ENCODE measurements around the gene XYLT1.

The XYLT1 gene

DNA sequence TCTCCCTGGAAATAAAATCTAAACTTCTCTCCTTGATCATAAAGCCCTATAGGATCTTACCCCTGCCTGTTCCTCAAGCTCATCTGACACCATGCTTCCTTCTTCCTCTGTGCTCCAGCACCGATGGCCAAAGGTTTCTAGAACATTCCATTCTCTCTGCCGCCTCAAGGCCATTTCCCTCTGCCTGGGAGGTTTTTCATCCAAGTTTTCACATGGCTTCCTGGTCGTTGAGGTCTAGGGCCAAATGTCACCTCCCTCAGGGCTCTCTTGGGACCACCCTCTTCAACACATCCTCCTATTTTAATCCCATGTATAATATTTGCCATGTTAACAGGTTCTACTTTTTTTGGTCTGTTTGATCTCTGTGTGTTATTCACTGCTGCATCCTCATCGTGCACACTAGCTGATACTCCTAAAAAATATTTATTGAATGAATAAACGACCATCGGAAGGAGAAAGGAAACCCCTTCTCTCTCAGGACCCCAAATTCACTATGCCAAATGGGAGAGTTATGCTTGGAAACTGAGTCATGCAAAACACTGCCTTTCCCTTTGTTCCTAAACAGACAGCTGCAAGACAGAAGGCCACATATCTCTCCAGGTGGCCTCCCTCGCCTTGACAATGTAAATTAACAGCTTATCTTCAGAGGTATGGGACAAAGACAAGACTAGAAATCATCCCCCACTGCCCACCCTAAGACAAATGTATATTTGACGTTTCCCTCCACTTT, 78.5 kb downstream of the XYLT1 start:
- DNase-seq (ENCODE audit: low read depth), result no peak
- TF ChIP-seq, protein P1, sequence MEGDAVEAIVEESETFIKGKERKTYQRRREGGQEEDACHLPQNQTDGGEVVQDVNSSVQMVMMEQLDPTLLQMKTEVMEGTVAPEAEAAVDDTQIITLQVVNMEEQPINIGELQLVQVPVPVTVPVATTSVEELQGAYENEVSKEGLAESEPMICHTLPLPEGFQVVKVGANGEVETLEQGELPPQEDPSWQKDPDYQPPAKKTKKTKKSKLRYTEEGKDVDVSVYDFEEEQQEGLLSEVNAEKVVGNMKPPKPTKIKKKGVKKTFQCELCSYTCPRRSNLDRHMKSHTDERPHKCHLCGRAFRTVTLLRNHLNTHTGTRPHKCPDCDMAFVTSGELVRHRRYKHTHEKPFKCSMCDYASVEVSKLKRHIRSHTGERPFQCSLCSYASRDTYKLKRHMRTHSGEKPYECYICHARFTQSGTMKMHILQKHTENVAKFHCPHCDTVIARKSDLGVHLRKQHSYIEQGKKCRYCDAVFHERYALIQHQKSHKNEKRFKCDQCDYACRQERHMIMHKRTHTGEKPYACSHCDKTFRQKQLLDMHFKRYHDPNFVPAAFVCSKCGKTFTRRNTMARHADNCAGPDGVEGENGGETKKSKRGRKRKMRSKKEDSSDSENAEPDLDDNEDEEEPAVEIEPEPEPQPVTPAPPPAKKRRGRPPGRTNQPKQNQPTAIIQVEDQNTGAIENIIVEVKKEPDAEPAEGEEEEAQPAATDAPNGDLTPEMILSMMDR (IDR thresholded peaks at IDR 0.05; ENCODE audit: insufficient read depth, low read depth, low read length, missing control alignments), result no peak

DNA sequence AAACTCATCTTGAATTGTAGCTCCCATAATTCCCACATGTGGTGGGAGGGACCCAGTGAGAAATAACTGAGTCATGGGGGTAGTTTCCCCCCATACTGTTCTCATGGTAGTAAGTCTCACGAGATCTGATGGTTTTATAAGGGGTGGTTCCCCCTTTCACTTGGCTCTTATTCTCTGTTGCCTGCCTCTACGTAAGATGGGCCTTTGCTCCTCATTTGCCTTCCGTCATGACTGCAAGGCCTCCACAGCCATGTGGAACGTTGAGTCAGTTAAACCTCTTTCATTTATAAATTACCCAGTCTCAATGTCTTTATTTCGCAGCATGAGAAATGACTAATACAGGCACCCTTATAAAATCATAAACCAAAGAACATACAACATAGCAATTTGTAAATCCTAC, 79.0 kb downstream of the XYLT1 start:
- H3K4me3 ChIP-seq (ENCODE audit: low read depth, low read length), result no peak overlapping the region
- TF ChIP-seq, protein P1 (IDR thresholded peaks at IDR 0.05; ENCODE audit: insufficient read depth, low read depth, low read length, missing control alignments), result no peak
- no peak for DNase-seq (ENCODE audit: low read depth)

More for the DNA sequence above, 78.5 kb downstream of the XYLT1 start:
- no peak overlapping the region for H3K4me3 ChIP-seq (ENCODE audit: low read depth, low read length)

DNA sequence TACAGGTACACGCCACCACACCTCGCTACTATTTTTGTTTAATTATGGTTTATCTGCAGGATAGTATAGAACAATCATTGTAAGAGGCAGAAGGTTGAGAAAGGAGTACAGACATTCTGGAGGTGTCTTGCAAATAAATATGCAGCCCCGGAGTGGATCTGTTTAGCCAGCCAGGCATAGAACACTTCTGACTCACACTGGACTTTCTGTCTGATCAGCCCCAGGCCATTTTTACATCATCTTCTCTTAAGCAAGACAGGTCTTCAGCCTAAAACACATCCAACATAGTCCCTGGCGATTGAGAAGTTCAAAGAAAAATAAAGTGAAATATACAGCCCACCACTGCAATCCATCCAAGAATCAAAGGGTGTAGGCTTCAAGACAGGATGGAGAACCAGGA, 81.4 kb downstream of the XYLT1 start:
- TF ChIP-seq, protein P1 (IDR thresholded peaks at IDR 0.05; ENCODE audit: insufficient read depth, low read depth, low read length, missing control alignments), result no peak
- DNase-seq (ENCODE audit: low read depth), result no peak
- H3K4me3 ChIP-seq (ENCODE audit: low read depth, low read length), result no peak overlapping the region

DNA sequence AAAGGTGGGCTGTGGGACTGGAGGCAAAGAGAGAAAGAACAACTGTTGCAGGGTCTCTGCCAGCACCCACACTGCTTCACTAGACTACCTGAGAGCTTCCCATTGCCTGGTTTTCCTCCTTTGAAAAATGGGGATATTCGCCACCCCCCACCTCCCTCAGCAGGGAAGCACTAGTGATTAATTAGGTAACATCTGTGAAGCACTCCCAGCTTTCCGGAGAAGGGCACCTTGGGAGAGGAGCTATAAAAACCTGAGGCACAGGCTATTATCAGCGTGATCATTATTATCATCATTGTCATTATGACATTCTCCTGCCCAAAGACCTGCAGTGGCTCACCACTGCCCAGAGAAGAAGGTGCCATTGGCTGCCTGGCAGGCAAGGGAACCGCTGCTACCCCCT, 83.5 kb downstream of the XYLT1 start:
- no peak overlapping the region for H3K4me3 ChIP-seq (ENCODE audit: low read depth, low read length)
- DNase-seq (ENCODE audit: low read depth), result no peak
- TF ChIP-seq, protein P1 (IDR thresholded peaks at IDR 0.05; ENCODE audit: insufficient read depth, low read depth, low read length, missing control alignments), result no peak

DNA sequence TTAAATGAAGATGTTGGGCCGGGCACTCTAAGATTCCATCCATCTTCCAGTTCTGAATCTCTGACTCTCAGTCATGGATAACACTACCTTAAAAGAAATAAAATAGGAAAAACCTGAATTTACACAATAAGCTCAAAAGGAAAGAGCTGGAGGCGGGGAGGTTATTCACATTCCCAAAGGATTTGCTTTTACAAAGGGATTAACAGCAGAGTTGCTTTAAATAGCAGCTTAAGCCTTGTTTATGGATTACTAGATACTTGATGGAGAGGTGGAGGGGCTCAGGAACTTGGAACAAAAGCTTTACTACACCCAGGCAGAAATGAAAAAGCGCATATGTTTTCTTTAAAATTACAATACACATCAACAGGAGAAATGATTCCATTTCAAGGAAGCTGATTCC, 84.5 kb downstream of the XYLT1 start:
- no peak overlapping the region for H3K4me3 ChIP-seq (ENCODE audit: low read depth, low read length)
- DNase-seq (ENCODE audit: low read depth), result no peak
- TF ChIP-seq, protein P1 (IDR thresholded peaks at IDR 0.05; ENCODE audit: insufficient read depth, low read depth, low read length, missing control alignments), result no peak

DNA sequence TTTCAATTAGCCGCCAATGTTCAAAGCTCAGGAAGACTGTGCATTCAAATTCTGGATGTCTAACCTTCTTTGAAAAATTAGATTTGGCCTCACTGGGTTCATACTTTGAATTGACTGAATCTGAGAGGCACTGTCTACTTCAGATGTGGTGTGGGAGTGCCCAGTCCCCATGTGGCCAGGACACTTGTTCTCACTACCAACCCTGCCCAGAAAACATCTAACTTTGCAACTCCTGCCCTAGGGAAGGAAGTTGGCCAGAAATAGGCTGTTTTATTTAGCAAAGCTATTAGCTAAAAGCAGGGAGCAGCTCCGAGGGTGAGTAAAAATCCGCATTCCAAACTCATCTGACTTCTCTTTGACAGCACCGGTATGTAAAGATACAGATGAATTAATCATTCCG, 86.3 kb downstream of the XYLT1 start:
- TF ChIP-seq, protein P1 (IDR thresholded peaks at IDR 0.05; ENCODE audit: insufficient read depth, low read depth, low read length, missing control alignments), result no peak
- no peak overlapping the region for H3K4me3 ChIP-seq (ENCODE audit: low read depth, low read length)
- no peak for DNase-seq (ENCODE audit: low read depth)

Measured in GM12865 (cell line).